Epidermal melanocyte (primary cell): Measurements from ENCODE around the gene CD40.

Source experiments
- DNase-seq: peaks from one replicate; pipeline ENCODE4 v3.0.0; 2011; ENCODE audit warnings: low spot score; ENCODE audit not compliant: insufficient read length

Gene CD40

GRCh38 chr20:46172961-46173536 is 54.9 kb downstream of the CD40 start:
- no peak for DNase-seq

- no peak for DNase-seq
Observed at GRCh38 chr20:46173652-46174468, 55.7 kb downstream of the CD40 start.

GRCh38 chr20:46174469-46175126 is 56.5 kb downstream of the CD40 start:
- peak; percentile 43 for DNase-seq

- DNase-seq, result no peak
Observed at GRCh38 chr20:46175127-46175494, 57.0 kb downstream of the CD40 start.

GRCh38 chr20:46176739-46177378 is 58.7 kb downstream of the CD40 start:
- no peak for DNase-seq

DNA sequence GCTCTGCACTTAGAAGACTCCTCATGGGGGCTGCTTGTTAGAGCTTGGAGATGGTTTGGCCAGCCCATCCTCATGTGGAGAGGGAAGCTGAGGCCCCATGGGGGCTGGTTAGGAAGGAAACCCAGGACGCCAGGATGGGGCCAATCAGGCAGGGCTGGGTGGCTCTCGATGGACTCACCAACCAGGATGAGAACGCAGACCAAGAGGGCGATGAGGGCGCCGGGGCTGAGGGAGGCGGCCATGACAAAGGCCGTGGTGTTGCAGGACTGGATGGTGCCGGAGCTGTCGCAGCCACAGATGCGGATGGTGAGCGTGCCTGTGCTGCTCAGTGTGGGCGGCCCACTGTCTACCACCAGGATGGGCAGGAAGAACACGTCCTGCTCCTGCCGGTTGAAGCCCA is 59.7 kb downstream of the CD40 start:
- no peak for DNase-seq

DNA sequence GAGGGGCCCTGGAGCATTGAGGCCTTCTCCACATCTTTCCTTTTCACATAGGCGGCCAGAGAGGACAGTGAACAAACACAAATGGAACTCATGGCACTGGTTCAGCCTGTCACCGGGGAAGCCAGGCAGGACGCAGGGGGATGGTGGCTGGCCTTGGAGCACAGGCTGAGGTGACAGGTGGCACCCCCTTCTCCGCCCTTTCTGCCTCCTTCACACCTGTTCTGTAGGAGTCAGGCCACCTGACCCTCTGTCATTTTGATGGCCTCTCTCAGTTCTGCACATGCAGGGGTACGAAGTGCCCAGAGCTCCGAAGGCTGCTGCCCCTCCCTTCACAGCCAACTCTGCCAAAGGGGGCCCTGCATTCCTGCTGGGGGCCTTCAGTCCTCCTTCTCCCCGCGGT is 60.8 kb downstream of the CD40 start:
- no peak for DNase-seq
